AG04450 (cell line): Measurements from ENCODE around the gene UBL7. TPM values are rescaled to one million over a fixed set of nuclear protein-coding genes. Genes with fewer than 3 reads are reported as not detected.
A peak's percentile ranks its signal among the peaks of the same experiment; 100 is the strongest.

Experiments
- CTCF ChIA-PET: fragments of 300-600, 350-600 bp; formaldehyde crosslinking; extraction: SDS; loops from one replicate; lab custom pipeline; 2022; ENCODE audit warnings: antibody characterized with exemption, inconsistent platforms; lab: Charles Lee
- POLR2A ChIA-PET: fragments of 350-600 bp; formaldehyde crosslinking; extraction: SDS; loops from one replicate; lab custom pipeline; 2021; ENCODE audit warnings: antibody characterized with exemption, inconsistent platforms; lab: Yijun Ruan, JAX
- DNase-seq: peaks from one replicate; pipeline ENCODE4 v3.0.0-alpha.2; 2011; ENCODE audit warnings: low read depth, low spot score
- H3K27ac ChIP-seq: one replicate; pipeline ENCODE4 v1.5.1; 2012; ENCODE audit warnings: low read depth, low read length, control low read depth
- H3K27me3 ChIP-seq: one replicate; pipeline ENCODE4 v1.6.0; 2012; ENCODE audit warnings: low read length; ENCODE audit not compliant: control insufficient read depth, insufficient read depth
- H3K4me3 ChIP-seq: 2 replicates; pipeline ENCODE4 v1.5.1; 2011; ENCODE audit warnings: mild to moderate bottlenecking, low read depth, low read length, control low read depth
- H3K9me3 ChIP-seq: 2 replicates; pipeline ENCODE4 v1.5.1; 2012; ENCODE audit warnings: low read length; ENCODE audit not compliant: control insufficient read depth, insufficient read depth
- CTCF ChIP-seq: IDR thresholded peaks from 2 replicates; pipeline ENCODE4 v1.5.1; 2011; ENCODE audit warnings: low read depth, low read length, control low read depth, inconsistent platforms
- polyA plus RNA-seq: library from polyadenylated mRNA; depleted of rRNA; stranded (reverse); fragments of >200 nt; gene quantifications from 2 replicates; pipeline ENCODE4 v1.2.3, GENCODE V29; 2011

UBL7 gene
- polyA plus RNA-seq, 1 experiment: 76.6 TPM

GRCh38 chr15:74420193-74420905, 40.6 kb downstream of the UBL7 start:
- no peak overlapping the region for H3K4me3 ChIP-seq
- H3K27me3 ChIP-seq: no peaks in the 10 kb centered on the region
- POLR2A ChIA-PET: interaction anchor here (1.3 to 1.5 kb wide), 3 partner anchors 11 to 25 kb away, joined by 3 to 4 read pairs (median 4); no protein-coding TSS in a partner anchor
- DNase-seq: no peak
- TF ChIP-seq CTCF: no peak
- H3K27ac ChIP-seq: peak overlapping the region; percentile 47
- CTCF ChIA-PET: interaction anchor here (1.2 to 1.8 kb wide), 2 partner anchors 18 to 38 kb away, joined by 4 to 6 read pairs; no protein-coding TSS in a partner anchor
- H3K9me3 ChIP-seq: no peaks in the 10 kb centered on the region

GRCh38 chr15:74419432-74419831, 41.5 kb downstream of the UBL7 start:
- no peak overlapping the region for H3K27ac ChIP-seq
- no peaks in the 10 kb centered on the region for H3K9me3 ChIP-seq
- CTCF ChIA-PET: no interaction called here
- H3K27me3 ChIP-seq: no peaks in the 10 kb centered on the region
- POLR2A ChIA-PET: interaction anchor here (1.3 kb wide), 1 partner anchor 12 kb away, joined by 4 read pairs; no protein-coding TSS in a partner anchor
- no peak for TF ChIP-seq CTCF
- DNase-seq: no peak
- H3K4me3 ChIP-seq: no peak overlapping the region

GRCh38 chr15:74418575-74419338, 42.2 kb downstream of the UBL7 start:
- peak overlapping the region; percentile 39 for H3K27ac ChIP-seq
- no peaks in the 10 kb centered on the region for H3K27me3 ChIP-seq
- TF ChIP-seq CTCF: no peak
- H3K4me3 ChIP-seq: no peak overlapping the region
- no peak for DNase-seq
- no peaks in the 10 kb centered on the region for H3K9me3 ChIP-seq
- ChIA-PET CTCF (interaction anchor here (0.6 to 1.3 kb wide), 2 partner anchors 36 to 363 kb away, joined by 3 read pairs; no protein-coding TSS in a partner anchor), POLR2A (interaction anchor here (1.3 kb wide), 1 partner anchor 11 kb away, joined by 4 read pairs; no protein-coding TSS in a partner anchor)

- no peak for TF ChIP-seq CTCF
- Histone ChIP-seq H3K9me3 (no peaks in the 10 kb centered on the region), H3K27me3 (no peaks in the 10 kb centered on the region), H3K27ac (peak overlapping the region; percentile 57), H3K4me3 (no peak overlapping the region)
- CTCF ChIA-PET: interaction anchor here (1.3 kb wide), 1 partner anchor 35 kb away, joined by 3 read pairs; no protein-coding TSS in a partner anchor
- POLR2A ChIA-PET: no interaction called here
- DNase-seq: no peak
Observed at GRCh38 chr15:74417670-74418069, 43.3 kb downstream of the UBL7 start.
